HepG2 (cell line): ENCODE data around the gene PEX5L. TPM values are rescaled to one million over a fixed set of nuclear protein-coding genes. Genes with fewer than 3 reads are reported as not detected.

ENCODE experiments used
- ATAC-seq: fragments of 200-7000 bp; cut with Tn5 transposase; 3 replicates; pipeline ENCODE4 v1.9.1; 2020; ENCODE audit warnings: mild to moderate bottlenecking, moderate library complexity
- BruUV-seq: library from RNA; stranded (reverse); fragments of 400-500 nt; replicated peaks from 2 replicates; lab custom pipeline; 2021; lab: Mats Ljungman, UMichigan
- CTCF ChIA-PET: fragments of 300-600 bp; formaldehyde crosslinking; extraction: SDS; loops from one replicate; lab custom pipeline; 2021; ENCODE audit warnings: low total read pairs, inconsistent platforms, low intra/inter-chr PET ratio; lab: Yijun Ruan, JAX
- POLR2A ChIA-PET: fragments of 350-600 bp; sonication (Branson Sonifier 250); formaldehyde crosslinking; loops from one replicate; lab custom pipeline; 2020; ENCODE audit warnings: antibody characterized with exemption, inconsistent platforms; lab: Yijun Ruan, JAX
- DNase-seq: peaks from one replicate; pipeline ENCODE4 v3.0.0-alpha.2; 2015; ENCODE audit warnings: low spot score
- FAIRE-seq: peaks from 3 replicates; lab custom pipeline; 2011; peaks lifted over from hg19 to GRCh38; lab: Jason Lieb, UNC
- H2AFZ ChIP-seq: one replicate; pipeline ENCODE4 v1.6.1; 2011; ENCODE audit warnings: low read length, inconsistent platforms
- H3K27ac ChIP-seq: fragments of 300-600 bp; 3 replicates; pipeline ENCODE4 v1.8.0; 2011; ENCODE audit warnings: mixed run types, mild to moderate bottlenecking, mixed read lengths, low read length, inconsistent platforms; ENCODE audit not compliant: insufficient read depth; ENCODE audit errors: extremely low read length
- H3K27me3 ChIP-seq, 2 experiments: fragments of 200-600 bp in 1 of 2; 2 replicates in 1 of 2; 3 replicates in 1 of 2; pipeline versions ENCODE4 v1.6.0 to v1.8.0; 2011; ENCODE audit warnings: low read length in 2 of 2, mild to moderate bottlenecking in 2 of 2, moderate library complexity in 2 of 2, inconsistent platforms in 1 of 2; ENCODE audit not compliant: insufficient read depth in 2 of 2, control insufficient read depth in 1 of 2
- H3K36me3 ChIP-seq, 2 experiments: fragments of 200-600 bp in 1 of 2; replicated peaks in 1 of 2; 2 replicates in 1 of 2; 3 replicates in 1 of 2; pipeline versions ENCODE4 v1.5.1 to v1.8.0; 2011; ENCODE audit warnings: low read length in 2 of 2, inconsistent platforms in 1 of 2; ENCODE audit not compliant: insufficient read depth in 2 of 2, control insufficient read depth in 1 of 2
- H3K4me1 ChIP-seq: 2 replicates; pipeline ENCODE4 v1.5.1; 2012; ENCODE audit warnings: low read length, inconsistent platforms; ENCODE audit not compliant: insufficient read depth
- H3K4me2 ChIP-seq: 2 replicates; pipeline ENCODE4 v1.6.0; 2011; ENCODE audit warnings: low read depth, low read length, inconsistent platforms
- H3K4me3 ChIP-seq, 3 experiments: fragments of 200-600 bp in 1 of 3; sonication (generic), shearing (Covaris generic) in 1 of 3; replicated peaks in 1 of 3; 2 replicates each; pipeline ENCODE4 v1.5.1; 2011 to 2016; ENCODE audit warnings: low read length in 3 of 3, inconsistent platforms in 2 of 3, low read depth in 2 of 3, mild to moderate bottlenecking in 2 of 3, control low read depth in 1 of 3, mixed read lengths in 1 of 3; ENCODE audit not compliant: insufficient read depth in 1 of 3
- H3K79me2 ChIP-seq: one replicate; pipeline ENCODE4 v1.6.1; 2011; ENCODE audit warnings: low read length, inconsistent platforms; ENCODE audit not compliant: insufficient read depth
- H3K9ac ChIP-seq: 2 replicates; pipeline ENCODE4 v1.6.0; 2011; ENCODE audit warnings: mild to moderate bottlenecking, low read depth, low read length, inconsistent platforms; ENCODE audit not compliant: insufficient read depth
- H3K9me3 ChIP-seq: 2 replicates; pipeline ENCODE4 v1.5.1; 2012; ENCODE audit warnings: mild to moderate bottlenecking, low read length
- H4K20me1 ChIP-seq: 2 replicates; pipeline ENCODE4 v1.6.0; 2011; ENCODE audit warnings: inconsistent platforms, mild to moderate bottlenecking, low read length, moderate library complexity; ENCODE audit not compliant: insufficient read depth
- MAFK ChIP-seq, 2 experiments: IDR thresholded peaks in 1 of 2; conservative IDR thresholded peaks in 1 of 2; 2 replicates each; pipeline ENCODE4 v1.6.1; 2011; ENCODE audit warnings: improper control_type of control experiment in 2 of 2, low read length in 2 of 2
- MBNL3 ChIP-seq: fragments of 250-450 bp; sonication (Bioruptor Pico); conservative IDR thresholded peaks from 2 replicates; pipeline ENCODE4 v1.8.0; 2022; ENCODE audit warnings: mild to moderate bottlenecking, inconsistent platforms
- RAD51 ChIP-seq: fragments of 450-650 bp; IDR thresholded peaks from 2 replicates; pipeline ENCODE4 v1.6.1; 2016; ENCODE audit warnings: borderline replicate concordance
- ZNF34 ChIP-seq: sonication (generic); formaldehyde crosslinking; IDR thresholded peaks from 2 replicates; pipeline ENCODE4 v1.4.0; 2020; ENCODE audit warnings: mild to moderate bottlenecking, missing genetic modification reagents, borderline replicate concordance
- WGBS: methylation state at CpG from one replicate; pipeline ENCODE4 v1.1.6; 2017; ENCODE audit warnings: low lambda C conversion rate; 5-methylcytosine and 5-hydroxymethylcytosine counted together
- in situ Hi-C: cut with HindIII; loops from 2 replicates; pipeline ENCODE4 v1.10.0; 2017; ENCODE audit warnings: low pct_unique_long_range_greater_than_20kb; ENCODE audit not compliant: extremely low pct_ligation_motif_present
- intact Hi-C: fragments of 100-400 bp; cut with micrococcal nuclease; formaldehyde crosslinking; loops from one replicate; pipeline ENCODE4 v1.10.0; 2022; ENCODE audit not compliant: unreplicated experiment
- polyA plus RNA-seq, 8 experiments: library from polyadenylated mRNA; depleted of rRNA in 3 of 8; stranded (reverse) in 7 of 8; unstranded in 1 of 8; fragments of >200 nt; fragmentation: Illumina TruSeq in 4 of 8; extraction: Trizol in 4 of 8; gene quantifications; 2 replicates each; pipeline versions ENCODE4 v1.2.1 to v1.2.3, GENCODE V29; 2011 to 2016; ENCODE audit warnings: low read depth in 4 of 8, missing spikeins in 1 of 8, mixed read lengths in 1 of 8; ENCODE audit not compliant: insufficient read depth in 1 of 8
- total RNA-seq, 5 experiments: library from RNA; depleted of rRNA; stranded (reverse); fragments of >200 nt; fragmentation: Illumina TruSeq; extraction: Trizol; gene quantifications; 2 replicates each; pipeline ENCODE4 v1.2.3, GENCODE V29; 2016; ENCODE audit warnings: low read depth in 1 of 5
- TF ChIP-seq, protein P1 (sequence below), 2 experiments: sonication (generic) in 1 of 2; formaldehyde crosslinking in 1 of 2; IDR thresholded peaks; 2 replicates each; pipeline versions ENCODE4 v1.5.1 to v1.6.1; 2011 to 2020; ENCODE audit warnings: borderline replicate concordance in 1 of 2, low read depth in 1 of 2, low read length in 1 of 2, mild to moderate bottlenecking in 1 of 2, missing genetic modification reagents in 1 of 2, moderate library complexity in 1 of 2

Gene PEX5L
- total and polyA plus RNA-seq, 2 of the 13 experiments (the other 11 are each of a cell fraction or from before 2014, with no cell fraction given): not detected

DNA sequence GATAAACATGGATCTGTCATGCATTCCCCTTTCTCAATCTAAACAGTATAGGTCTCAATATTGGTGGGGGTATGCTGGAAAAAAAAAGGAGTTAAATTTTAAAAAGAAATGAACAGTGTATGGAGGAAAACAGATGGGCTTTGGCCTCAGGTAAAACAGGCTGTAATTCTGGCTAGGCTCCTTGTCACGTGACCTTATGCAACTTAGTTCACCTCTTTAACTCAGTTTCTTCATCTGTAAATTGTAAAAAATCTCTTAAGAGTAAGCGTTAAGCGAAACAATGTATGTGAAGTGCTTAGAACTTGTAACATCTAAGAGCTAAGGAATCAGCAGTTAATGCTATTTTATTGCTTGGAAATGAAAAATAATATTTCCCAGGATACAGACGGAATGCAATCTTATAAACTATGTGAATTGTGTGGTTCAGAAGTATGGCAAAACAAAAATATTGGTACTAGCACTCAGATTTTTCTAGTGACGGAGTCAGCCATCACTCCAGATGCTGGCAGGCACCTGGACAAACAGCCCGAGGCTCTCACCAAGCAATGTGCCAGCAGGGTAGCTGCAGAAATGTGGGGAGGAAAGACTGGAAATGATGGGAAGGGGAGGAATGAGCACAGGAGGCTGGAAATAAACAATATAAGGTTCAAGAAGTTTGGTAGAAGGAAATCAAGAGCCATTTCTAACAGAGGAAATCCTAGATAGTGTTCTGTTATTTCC is 211.1 kb downstream of the PEX5L start:
- DNase-seq (no peak), FAIRE-seq (no peak), ATAC-seq (no peak)
- Histone ChIP-seq H3K9me3 (no peaks in the 10 kb centered on the region), H3K4me2 (no peak overlapping the region), H2AFZ (no peak overlapping the region), H3K27ac (no peak overlapping the region), H3K27me3 (peaks cover 0 to 4% of the 10 kb centered on the region in 2 experiments; a peak in 1 of 5 replicates), H3K4me1 (no peaks in the 10 kb centered on the region), H3K4me3 (no peak overlapping the region), H3K36me3 (no peaks in the 10 kb centered on the region), H3K79me2 (no peaks in the 10 kb centered on the region), H4K20me1 (no peaks in the 10 kb centered on the region), H3K9ac (no peak overlapping the region)
- ChIA-PET CTCF (no interaction called here), POLR2A (no interaction called here)
- TF ChIP-seq ZNF34 (CRISPR knock-in tag) (no peak), MBNL3 (no peak), MAFK (conservative IDR thresholded peaks at IDR 0.05 in 1 of 2, IDR thresholded peaks at IDR 0.05 in 1 of 2; ENCODE audit: low read length in 2 of 2) (no peak), RAD51 (peak; percentile 66; the same call in 1 of the 2 replicates)
- TF ChIP-seq, protein P1, sequence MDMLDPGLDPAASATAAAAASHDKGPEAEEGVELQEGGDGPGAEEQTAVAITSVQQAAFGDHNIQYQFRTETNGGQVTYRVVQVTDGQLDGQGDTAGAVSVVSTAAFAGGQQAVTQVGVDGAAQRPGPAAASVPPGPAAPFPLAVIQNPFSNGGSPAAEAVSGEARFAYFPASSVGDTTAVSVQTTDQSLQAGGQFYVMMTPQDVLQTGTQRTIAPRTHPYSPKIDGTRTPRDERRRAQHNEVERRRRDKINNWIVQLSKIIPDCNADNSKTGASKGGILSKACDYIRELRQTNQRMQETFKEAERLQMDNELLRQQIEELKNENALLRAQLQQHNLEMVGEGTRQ (IDR thresholded peaks at IDR 0.05; ENCODE audit: low read depth, low read length): peak; percentile 32; the same call in 1 of the 2 replicates
- TF ChIP-seq, protein P1 (CRISPR knock-in tag; IDR thresholded peaks at IDR 0.05; ENCODE audit: borderline replicate concordance): no peak
- in situ Hi-C loops: no loop called here
- WGBS: 22% methylated on average over 6 of the region's 6 CpGs
- intact Hi-C loops: no loop called here
- no TSS peak for BruUV-seq
